Mammary epithelial cell (primary cell): ENCODE results near the gene MEGF6.

Source experiments
- EZH2 ChIP-seq: IDR thresholded peaks from 2 replicates; pipeline ENCODE4 v1.6.1; 2012; ENCODE audit warnings: low read length, inconsistent platforms, borderline replicate concordance
- TF ChIP-seq, protein P1 (sequence below), 2 donors: IDR thresholded peaks in 1 of 2; conservative IDR thresholded peaks in 1 of 2; 2 replicates each; pipeline ENCODE4 v1.5.1; 2011 to 2012; ENCODE audit warnings: inconsistent platforms in 2 of 2, low read length in 2 of 2, mild to moderate bottlenecking in 2 of 2, control low read depth in 1 of 2, low read depth in 1 of 2; ENCODE audit not compliant: insufficient read depth in 1 of 2; ENCODE audit errors: extremely low read depth in 1 of 2

GRCh38 chr1:3654549-3655281 lies 43.4 kb upstream of the MEGF6 start:
- TF ChIP-seq, protein P1, sequence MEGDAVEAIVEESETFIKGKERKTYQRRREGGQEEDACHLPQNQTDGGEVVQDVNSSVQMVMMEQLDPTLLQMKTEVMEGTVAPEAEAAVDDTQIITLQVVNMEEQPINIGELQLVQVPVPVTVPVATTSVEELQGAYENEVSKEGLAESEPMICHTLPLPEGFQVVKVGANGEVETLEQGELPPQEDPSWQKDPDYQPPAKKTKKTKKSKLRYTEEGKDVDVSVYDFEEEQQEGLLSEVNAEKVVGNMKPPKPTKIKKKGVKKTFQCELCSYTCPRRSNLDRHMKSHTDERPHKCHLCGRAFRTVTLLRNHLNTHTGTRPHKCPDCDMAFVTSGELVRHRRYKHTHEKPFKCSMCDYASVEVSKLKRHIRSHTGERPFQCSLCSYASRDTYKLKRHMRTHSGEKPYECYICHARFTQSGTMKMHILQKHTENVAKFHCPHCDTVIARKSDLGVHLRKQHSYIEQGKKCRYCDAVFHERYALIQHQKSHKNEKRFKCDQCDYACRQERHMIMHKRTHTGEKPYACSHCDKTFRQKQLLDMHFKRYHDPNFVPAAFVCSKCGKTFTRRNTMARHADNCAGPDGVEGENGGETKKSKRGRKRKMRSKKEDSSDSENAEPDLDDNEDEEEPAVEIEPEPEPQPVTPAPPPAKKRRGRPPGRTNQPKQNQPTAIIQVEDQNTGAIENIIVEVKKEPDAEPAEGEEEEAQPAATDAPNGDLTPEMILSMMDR (conservative IDR thresholded peaks at IDR 0.05 in 1 of 2, IDR thresholded peaks at IDR 0.05 in 1 of 2; ENCODE audit: extremely low read depth in 1 of 2, insufficient read depth in 1 of 2, low read depth in 1 of 2, low read length in 2 of 2) = no peak
- no peak for TF ChIP-seq EZH2
